Stimulated activated CD8-positive, alpha-beta memory T cell treated with anti-CD3 and anti-CD28 coated beads, Interleukin-12 subunit alpha, Interleukin-12 subunit beta, amount 100 ng/mL, for 24 hours (primary cell): ENCODE measurements around the gene WDR83.

Experiments used
- DNase-seq: peaks from one replicate; pipeline ENCODE4 v3.0.0-alpha.2; 2020; ENCODE audit errors: extremely low read depth

WDR83 gene

GRCh38 chr19:12715102-12715501 lies 48.5 kb downstream of the WDR83 start:
- DNase-seq: no peak

- no peak for DNase-seq
These were observed 49.3 kb downstream of the WDR83 start for GRCh38 chr19:12715929-12716328.

- no peak for DNase-seq
These were observed 53.7 kb downstream of the WDR83 start for GRCh38 chr19:12720296-12720695.

- DNase-seq: no peak
These were observed 54.4 kb downstream of the WDR83 start for GRCh38 chr19:12720851-12721655.

- no peak for DNase-seq
These were observed 55.3 kb downstream of the WDR83 start for GRCh38 chr19:12721656-12722565.

- DNase-seq: peak; percentile 84
These were observed 56.2 kb downstream of the WDR83 start for GRCh38 chr19:12722566-12723380.

GRCh38 chr19:12723381-12723640 lies 56.7 kb downstream of the WDR83 start:
- no peak for DNase-seq

- DNase-seq: no peak
These were observed 57.2 kb downstream of the WDR83 start, which contains the start of gene TNPO2 for GRCh38 chr19:12723641-12724426. TSS of gene TNPO2 (minus strand) at chr19:12723932. CDS start at chr19:12720977, 2,955 bp downstream.
